GM15510 (cell line): Measurements from ENCODE around the gene SLC35B2.

Experiments used
- POLR2A ChIP-seq: IDR thresholded peaks from 3 replicates; pipeline ENCODE4 v1.6.1; 2011; ENCODE audit warnings: borderline replicate concordance; ENCODE audit not compliant: insufficient read length; ENCODE audit errors: extremely low read depth

SLC35B2 gene

DNA sequence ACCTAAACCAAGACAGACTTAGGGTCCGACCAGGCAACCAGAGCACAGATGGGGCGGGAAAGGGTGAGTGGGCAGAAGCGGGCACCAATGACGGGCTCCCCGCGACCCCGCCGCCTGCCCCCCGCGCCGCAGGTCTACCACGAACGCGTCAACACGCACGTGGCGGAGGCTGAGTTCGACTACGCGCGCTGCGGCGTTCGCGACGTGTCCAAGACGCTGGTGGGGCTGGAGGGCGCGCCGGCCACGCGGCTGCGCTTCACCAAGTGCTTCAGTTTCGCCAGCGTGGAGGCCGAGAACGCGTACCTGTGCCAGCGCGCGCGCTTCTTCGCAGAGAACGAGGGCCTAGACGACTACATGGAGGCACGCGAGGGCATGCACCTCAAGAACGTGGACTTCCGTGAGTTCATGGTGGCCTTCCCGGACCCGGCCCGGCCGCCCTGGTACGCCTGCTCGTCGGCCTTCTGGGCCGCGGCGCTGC, 18.0 kb upstream of the SLC35B2 start:
- TF ChIP-seq POLR2A: no peak

DNA sequence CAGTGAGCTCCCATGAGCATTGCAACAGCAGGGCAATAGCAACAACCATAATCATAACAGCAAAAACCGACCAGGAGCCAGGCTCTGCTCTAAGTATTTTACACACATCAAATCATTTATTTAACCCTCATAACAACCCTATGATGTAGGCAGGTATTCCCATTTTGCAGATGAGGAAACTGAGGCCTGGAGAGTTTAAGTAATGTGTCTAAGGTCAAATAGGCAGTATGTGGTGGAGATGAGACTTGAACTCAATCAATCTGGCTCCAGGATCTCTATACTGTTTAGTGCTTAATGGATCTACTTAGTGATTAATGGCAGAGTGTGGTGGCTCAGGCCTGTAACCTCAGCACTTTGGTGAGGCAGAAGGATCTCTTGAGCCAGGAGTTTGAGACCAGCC, 16.3 kb upstream of the SLC35B2 start:
- TF ChIP-seq POLR2A: no peak

DNA sequence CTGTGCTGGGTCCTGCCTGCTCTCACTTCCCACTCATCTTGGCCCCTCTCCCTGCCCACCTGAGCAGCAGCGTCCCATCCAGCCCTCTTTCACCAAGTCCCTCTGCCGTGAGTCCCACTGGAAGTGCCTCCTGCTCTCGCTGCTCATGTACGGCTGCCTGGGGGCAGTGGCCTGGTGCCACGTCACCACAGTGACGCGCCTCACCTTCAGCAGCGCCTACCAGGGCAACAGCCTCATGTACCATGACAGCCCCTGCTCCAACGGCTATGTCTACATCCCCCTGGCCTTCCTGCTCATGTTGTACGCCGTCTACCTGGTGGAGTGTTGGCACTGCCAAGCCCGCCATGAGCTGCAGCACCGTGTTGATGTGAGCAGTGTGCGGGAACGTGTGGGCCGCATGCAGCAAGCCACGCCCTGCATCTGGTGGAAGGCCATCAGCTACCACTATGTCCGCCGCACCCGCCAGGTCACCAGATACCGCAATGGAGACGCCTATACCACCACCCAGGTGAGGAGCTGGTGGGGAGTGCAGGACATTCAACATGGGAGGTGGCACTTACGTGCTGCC, 15.8 kb upstream of the SLC35B2 start:
- TF ChIP-seq POLR2A: no peak

DNA sequence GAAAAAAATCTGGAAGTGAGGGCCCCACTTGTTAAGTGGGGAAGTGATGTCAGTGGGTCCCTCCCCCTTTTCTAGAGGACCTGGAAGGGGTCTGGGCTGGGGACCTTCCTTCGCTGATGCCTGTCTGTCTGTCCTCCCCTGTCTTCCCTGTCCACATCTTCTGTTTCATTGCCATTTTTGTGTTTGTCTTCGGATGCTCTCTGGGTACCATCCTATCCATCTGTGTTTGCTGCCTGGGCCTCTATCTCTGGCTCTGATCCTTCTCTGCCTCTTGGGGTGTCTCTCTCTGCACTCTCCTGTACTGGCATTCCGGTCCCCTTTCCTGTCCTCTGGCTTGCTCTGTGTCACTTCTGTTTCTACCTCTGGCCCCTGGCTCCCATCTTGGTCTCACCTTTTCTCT, 15.2 kb upstream of the SLC35B2 start:
- TF ChIP-seq POLR2A: no peak

GRCh38 chr6:44271914-44272313, 14.6 kb upstream of the SLC35B2 start:
- TF ChIP-seq POLR2A: no peak

DNA sequence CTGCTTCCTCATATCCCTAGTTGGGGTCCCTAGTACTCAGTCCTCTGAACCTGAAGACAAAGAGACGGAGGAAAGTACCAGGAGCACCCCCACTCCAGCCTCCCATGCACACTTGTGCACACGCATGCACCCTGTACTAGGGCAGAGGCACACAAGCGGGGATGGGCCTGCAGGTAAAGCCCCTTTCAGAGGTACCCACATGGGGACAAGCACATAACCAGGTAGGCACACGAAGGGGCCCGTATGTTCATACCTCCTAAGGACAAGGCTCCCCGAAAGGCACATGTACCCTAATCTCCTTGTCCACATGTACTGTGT, 14.0 kb upstream of the SLC35B2 start:
- TF ChIP-seq POLR2A: no peak

- no peak for TF ChIP-seq POLR2A
Observed at GRCh38 chr6:44270526-44271405, 13.4 kb upstream of the SLC35B2 start.

DNA sequence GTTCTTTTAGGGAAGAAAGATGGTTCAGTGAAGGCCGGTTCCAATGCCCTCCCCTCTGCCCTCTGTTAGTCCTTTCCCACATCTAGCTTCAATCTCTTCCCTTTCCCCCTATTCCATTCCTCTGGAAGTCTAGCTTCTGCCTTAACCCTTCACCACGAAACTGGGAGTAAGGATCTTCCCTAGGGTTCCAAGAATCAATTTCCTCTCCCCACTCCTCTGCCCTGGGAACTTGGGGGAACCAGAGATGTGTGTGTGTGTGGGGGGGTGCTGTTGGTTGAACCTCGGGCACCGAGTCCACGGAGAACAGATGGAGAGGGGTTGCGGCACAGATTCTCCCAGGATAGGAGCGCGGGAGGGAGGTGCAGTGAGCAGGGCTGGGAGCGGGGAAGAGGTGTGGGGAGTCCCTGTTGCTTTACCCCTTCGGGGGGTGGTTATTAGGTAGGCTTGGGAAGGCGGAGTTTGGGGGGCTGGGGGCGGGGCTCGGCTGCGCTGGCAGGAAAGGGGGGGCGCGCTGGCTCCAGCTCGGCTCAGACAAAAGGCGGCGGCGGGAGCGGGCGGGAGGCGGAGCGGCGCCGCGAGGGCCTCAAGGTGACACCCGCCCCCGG, 12.7 kb upstream of the SLC35B2 start, which contains the start of gene TMEM151B:
TMEM151B (plus strand) TSS at position 530 of the 605 bp plus-strand sequence. CDS start 293 bp downstream, outside the sequence.
- no peak for TF ChIP-seq POLR2A

DNA sequence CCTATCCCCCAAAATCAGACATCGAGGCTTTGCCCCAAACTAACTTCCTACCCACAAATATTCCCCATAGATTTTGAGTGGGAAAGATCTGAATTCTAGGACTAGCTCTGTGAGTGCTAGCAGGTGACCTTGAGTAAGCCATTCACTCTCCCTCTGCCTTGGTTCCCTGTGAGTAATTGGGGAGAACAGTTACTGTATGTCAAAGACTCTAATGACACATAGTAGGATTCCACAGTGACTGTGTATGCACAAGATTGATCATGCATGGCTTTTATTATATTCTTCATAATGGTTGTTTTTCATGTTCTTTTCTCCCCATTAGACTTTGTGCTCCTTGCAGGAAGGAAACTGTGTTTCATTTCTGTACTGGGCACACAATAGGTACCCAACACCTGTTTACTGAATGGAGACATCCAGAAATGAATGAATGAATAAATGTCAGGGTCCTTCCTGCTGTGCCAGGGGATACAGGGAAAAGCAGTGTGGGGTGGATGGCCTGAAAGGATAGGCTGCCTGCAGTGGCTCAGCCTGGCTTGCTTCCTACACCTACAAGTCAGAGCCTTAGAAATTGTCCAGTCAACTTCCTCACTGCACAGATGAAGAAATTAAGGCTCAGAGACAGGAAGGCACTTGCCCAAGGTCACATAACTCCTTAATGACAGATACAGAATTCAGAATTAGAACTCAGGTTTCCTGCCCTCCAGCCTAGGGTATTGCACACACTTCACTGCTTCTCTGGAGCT, 12.0 kb upstream of the SLC35B2 start:
- no peak for TF ChIP-seq POLR2A

- TF ChIP-seq POLR2A: no peak
Observed at GRCh38 chr6:44268095-44268628, 10.8 kb upstream of the SLC35B2 start.

DNA sequence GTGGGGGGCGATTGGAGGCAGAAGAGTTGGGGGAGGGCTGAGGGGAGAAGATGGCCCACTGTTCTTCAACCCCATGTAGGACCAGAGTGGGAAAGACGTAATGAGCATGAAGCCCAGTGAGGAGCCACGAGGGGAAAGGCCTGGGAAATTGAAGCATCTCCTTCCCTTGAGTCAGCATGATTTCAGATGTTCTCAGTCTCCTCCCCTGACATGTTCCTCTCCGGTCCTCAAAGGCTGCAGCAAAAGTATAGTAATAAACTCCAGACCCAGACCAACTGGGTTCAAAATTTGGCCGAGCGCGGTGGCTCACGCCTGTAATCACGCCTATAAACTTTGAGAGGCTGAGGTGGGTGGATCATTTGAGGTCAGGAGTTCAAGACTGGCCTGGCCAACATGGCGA, 9.9 kb upstream of the SLC35B2 start:
- TF ChIP-seq POLR2A: no peak

- no peak for TF ChIP-seq POLR2A
Observed at GRCh38 chr6:44266347-44266746, 9.0 kb upstream of the SLC35B2 start.

- no peak for TF ChIP-seq POLR2A
Observed at GRCh38 chr6:44265722-44266233, 8.4 kb upstream of the SLC35B2 start.

DNA sequence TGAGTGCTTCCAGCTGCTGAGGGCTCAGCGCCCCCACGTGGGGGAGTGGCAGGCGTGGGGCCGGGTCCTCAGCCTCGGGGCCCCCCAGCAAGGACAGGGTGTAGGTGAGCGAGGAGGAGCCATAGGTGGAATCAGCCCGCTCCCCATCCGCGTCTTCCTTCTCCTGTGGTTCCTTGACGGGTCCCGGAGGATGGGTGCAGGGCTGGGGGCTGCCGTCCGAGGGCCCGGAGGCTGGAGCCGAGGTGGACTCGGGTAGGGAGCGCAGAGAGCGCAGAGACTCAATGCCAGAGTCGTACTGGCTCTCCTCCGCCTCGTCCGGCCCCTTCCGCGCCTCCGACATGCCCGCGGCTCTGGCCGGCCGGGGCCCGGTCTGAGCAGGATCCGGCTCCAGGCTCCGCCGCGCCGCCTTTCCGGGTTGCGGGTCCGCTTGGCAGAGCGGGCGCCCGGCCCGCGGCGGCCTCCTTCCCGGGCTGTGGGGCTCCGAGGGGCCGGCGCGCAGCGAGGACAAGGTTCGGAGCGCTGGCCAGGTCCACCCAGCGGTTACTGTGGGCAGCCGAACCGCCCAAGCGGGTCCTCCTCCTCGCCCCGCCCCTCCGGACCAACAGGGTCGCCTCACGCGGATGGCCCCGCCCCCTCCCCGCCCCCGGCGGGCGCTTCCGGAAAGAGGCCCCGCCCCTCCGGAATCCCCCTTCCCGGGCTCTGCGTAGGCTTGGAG, 7.8 kb upstream of the SLC35B2 start, which contains the start of gene NFKBIE:
NFKBIE (minus strand) TSS at position 545 of the 715 bp plus-strand sequence; CDS start at position 340, 205 bp downstream.
- peak; percentile 95 for TF ChIP-seq POLR2A
